NOMO-1 treated with dmso at 0.1 percent for 144 hours (cell line): ENCODE results near the gene TAS2R40.
"Not testable (repeated sequence)": the region's sequence is repeated elsewhere in the genome, so short reads cannot be mapped to it uniquely, and the experiment has no call there.

ENCODE experiments used
- DNase-seq: peaks from one replicate; lab custom pipeline; 2025; ENCODE audit not compliant: unreplicated experiment; lab: John Stamatoyannopoulos, UW

The TAS2R40 gene

DNA sequence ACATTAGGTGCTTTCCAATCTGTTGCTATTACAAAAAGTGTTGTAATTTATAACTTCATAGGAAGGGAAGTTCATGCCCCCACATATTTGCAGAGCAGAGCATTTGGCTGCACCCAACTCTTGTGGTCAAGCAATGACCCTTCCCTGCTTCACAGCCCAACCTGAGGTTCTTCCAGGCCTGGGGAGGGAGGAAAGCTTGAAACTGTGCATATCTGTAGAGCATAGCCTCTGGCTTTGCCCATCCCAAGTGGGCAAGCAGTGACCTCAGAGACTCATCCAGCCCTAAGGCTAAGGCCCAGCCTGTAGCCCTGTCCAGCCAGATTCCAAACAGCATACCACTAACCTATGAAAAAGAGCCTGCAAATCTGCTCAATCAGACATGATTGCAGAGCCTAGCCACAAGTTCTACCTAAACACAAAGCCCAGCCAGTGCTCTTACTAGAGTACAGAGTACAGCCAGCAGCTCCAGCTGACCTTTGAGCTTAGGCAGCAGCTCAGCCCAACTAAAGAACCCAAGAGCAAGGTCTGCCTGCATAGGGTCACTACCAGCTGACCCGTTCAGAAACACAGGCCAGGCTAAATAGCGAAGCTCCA is 27.0 kb downstream of the TAS2R40 start:
- no peak for DNase-seq

DNA sequence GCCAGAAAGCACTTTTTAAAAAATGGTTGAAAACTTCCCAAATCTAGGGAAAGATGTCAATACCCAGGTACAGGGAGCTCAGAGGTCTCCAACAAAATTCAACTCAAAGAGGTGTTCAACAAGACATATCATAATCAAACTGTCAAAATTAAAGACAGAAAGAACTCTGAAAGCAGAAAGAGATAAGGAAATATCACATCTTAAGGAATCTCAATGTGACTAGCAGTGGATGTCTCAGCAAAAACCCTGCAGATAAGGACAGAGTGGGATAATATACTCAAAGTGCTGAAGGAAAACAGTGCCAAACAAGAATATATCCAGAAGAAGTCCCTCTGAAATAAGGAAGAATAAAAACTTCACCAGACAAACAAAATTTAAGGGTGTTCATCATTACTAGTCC is 28.4 kb downstream of the TAS2R40 start:
- DNase-seq = no peak

DNA sequence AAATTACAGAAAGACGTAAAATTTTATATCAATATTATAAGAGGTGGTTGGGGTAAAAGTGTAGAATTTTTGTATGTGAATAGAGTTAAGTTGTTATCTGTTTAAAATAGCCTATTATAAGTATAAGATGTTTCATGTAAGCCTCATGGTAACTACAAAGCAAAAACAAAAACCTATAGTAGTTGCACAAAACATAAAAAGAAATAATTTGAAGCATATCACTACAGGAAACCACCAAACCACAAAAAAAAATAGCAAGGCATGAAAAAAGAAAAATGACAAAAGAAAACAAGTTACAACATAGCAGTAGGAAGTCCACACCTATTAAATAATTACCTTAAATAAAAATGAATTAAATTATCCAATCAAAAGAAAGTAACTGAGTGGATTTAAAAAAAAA is 29.0 kb downstream of the TAS2R40 start:
- no peak for DNase-seq

DNA sequence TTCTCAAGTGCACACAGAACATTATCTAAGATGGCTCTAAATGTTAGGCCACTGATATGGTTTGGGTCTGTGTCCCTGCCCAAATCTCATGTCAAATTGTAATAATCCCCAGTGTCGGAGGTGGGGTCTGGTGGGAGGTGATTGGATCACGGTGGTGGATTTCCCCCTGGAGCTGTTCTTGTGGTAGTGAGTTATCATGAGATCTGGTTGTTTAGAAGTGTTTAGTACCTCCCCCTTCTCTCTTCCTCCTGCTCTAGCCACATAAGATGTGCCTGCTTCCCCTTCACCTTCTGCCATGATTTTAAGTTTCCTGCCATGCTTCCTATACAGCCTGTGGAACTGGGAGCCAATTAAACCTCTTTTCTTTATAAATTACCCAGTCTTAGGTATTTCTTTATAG is 30.2 kb downstream of the TAS2R40 start:
- DNase-seq = no peak

DNA sequence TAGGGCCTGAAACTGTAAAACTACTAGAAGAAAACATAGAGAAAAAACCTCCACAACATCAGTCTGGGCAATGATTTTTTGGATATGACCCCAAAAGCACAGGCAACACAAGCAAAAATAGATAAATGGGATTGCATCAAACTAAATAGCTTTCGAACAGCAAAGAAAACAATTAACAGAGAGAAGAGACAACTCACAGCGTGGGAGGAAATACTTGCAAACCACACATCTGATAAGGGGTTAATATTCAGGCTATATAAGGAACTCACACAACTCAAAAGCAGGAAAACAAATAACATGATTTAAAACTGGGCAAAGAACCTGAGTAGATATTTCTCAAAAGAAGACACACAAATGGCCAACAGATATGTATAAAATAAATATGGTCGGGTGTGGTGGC is 33.7 kb downstream of the TAS2R40 start:
- DNase-seq = no peak

DNA sequence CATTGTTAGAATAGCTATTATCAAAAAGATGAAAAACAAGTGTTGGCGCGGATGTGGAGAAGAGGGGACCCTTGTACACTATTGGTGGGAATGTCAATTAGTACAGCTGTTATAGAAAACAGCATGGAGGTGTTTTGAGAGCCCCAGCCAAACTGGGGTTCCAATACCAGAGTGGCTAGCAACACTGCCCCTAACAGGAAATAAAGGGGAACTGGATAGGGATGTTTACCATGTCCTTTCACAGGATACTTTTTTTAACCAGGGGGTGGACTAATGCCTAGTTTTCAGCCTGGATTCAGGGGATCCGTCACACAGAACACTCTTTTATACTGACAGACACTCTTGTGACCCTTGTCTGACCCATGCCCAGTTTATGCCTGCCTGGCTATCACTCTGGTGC is 34.5 kb downstream of the TAS2R40 start:
- no peak for DNase-seq

DNA sequence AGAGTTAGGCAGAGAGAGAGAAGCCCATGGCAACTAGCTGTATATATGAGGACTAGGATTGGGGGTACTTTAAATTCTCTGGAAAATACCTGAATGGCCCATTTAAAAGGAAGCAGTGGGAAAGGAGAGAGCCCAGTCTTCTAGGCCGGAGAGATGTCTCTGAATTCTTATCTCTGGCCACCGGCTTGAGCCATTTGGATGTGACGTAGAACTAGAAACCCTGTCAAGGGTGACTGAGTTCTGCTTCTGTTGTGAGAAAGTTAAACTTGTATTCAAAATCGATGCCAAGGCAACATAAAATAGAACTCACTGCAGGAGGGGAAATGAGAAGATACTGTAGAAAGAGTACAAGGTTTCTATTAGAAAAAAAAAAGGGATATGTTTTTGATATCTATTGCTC is 35.1 kb downstream of the TAS2R40 start:
- no peak for DNase-seq

DNA sequence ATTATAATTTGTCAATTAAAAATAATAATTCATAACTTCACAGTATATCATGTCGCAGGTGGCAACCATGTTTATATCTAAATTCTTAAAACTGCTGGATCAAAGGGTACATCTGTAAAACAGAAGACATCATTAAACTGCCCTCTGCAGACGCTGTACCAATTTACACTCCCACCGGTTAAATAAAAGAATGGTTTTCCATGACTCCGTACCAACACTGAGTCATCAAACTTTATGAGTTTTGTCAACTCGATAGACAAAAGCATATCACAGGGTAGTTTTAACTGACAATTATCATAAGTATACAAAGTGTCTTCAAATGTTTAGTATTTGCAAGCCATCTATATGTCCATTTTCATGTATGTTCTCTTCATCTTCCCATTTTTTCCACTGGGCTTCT is 35.7 kb downstream of the TAS2R40 start:
- DNase-seq = no peak

DNA sequence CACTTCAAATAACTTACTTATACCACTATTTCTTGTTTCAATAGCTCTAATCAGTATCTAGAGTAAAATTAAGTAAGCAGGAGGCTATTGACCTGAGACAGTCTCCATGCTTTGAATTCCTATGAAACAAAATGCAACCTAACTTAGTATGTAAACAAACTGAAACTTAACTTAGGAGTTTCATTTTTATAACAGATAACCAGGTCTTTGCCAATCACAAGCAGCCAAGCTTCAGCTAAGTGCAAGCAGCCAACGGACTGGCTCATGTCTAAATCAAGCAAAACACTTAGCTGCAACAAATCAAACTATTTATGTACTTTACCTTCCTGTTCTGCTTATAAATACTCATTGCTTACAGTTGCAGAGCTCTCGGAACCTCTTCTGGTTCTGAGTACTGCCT is 37.0 kb downstream of the TAS2R40 start:
- DNase-seq = no peak

DNA sequence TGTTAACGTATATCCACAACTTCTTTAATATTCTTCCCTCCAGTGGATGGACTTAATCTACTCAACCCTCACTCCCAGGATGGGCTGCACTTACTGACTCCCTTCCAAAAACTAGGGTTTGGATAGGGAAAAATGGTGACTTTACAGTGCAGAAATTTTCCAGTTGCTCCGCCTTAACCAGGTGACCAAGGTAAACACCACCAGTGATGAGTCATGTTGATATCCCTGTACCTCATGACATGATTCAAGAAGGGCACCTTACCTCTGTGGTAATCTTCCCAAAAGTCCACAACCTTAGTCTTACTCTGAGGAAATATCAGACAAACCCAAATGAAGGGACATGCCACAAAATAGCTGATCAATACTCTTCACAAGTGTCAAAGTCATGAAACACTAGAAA is 37.9 kb downstream of the TAS2R40 start:
- DNase-seq = no peak

DNA sequence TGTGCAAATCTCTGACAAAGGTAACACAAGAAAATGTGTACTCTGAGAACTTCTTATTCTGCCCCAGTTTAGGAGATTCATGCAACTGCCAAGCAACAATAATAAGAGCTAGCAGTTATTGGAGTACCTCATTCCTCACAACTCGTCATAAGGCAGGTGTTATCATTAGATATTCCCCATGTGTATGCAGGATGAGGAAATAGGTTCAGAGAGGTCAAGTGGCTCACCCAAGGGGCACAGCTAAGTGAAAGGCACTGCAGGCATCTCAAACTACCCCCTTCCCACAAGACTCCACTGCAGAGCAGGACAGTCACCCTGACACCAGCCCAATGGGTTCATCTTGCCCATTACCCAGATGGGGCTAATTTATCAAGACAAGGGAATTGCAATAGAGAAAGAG is 40.1 kb downstream of the TAS2R40 start:
- DNase-seq = no peak

DNA sequence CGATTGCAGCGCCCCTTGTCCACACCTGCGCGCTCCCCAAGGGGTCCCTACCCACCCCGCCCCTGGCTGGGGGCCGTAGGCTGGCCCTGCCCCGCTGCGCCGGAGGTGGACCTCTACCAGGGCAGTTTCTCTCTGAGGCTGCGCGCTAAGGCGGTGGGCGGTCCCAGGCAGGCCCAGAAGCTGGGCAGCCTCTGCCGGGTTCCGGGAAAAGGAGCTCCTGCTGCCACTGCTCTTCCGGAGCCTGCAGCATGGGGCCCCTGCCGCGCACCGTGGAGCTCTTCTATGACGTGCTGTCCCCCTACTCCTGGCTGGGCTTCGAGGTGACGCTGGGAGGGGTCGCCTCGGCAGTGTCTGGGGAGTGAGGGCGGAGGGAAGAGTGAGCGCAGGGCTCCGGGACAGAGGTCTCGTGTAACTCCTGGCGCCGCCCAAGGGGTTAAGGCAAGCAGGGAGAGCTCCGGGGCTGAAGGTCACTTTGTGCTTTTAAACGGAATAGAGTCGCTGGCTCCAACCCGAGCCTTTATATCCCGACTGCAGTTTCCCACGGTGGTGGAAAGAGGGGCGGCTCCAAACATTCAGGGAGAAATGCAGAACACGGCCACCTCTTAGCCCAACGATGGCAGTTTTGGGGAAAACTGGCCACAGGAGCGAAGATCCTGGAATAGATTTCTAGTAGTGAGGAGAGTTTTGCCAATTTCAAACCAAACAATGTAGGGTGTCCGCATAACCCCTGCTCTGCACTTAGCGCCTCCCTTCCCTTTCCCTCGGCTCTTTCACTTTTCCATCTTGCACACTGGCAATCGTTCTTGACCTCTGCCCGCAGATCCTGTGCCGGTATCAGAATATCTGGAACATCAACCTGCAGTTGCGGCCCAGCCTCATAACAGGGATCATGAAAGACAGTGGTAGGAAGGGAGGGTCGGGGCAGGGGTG is 41.7 kb downstream of the TAS2R40 start, which contains the start of gene GSTK1:
Gene GSTK1 (plus strand): TSS at position 176 of the 930 bp plus-strand sequence. CDS start 73 bp downstream, at position 249.
- peak; percentile 26 for DNase-seq

DNA sequence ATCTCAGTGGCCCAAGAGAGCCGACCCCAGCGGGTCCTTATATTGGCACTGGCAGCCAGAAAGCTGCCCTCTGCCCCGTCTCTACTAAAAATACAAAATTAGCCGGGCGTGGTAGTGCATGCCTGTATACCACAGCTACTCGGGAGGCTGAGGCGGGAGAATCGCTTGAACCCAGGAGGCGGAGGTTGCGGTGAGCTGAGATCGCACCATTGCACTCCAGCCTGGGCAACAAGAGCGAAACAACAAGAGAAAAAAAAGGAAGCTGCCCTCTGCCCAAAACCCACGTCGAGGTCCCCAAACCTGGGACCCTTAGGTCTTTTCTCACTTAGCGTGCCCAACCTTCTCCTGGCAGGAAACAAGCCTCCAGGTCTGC is 42.3 kb downstream of the TAS2R40 start:
- not testable (repeated sequence) for DNase-seq

DNA sequence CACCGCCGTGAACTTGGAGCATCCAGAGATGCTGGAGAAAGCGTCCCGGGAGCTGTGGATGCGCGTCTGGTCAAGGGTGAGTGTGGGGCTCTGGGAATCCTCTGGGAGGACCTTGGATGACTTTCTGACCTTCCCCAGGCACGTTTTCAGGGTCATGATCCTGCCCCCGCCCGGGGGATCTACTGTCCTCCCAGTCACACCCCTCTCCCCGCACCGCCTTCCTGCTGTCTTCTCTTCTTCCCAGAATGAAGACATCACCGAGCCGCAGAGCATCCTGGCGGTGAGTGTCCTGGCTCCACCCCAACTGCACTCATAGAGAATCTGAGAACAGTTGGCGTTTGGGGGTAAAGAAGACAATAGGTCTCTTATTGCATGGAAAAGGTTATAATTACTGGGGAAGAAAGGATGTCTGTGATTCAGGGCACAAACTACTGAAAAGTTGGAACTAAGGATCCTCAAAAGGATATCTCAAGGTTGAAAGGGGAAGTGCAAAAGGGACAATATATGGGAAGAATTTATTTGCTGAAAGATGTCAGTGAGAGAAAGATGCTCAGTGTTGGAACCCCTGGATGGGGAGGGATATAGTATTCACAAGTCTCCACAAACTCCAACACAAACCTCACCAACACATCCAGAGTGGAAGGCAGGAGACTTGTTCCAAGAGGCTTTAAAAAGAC is 43.3 kb downstream of the TAS2R40 start:
- no peak for DNase-seq

DNA sequence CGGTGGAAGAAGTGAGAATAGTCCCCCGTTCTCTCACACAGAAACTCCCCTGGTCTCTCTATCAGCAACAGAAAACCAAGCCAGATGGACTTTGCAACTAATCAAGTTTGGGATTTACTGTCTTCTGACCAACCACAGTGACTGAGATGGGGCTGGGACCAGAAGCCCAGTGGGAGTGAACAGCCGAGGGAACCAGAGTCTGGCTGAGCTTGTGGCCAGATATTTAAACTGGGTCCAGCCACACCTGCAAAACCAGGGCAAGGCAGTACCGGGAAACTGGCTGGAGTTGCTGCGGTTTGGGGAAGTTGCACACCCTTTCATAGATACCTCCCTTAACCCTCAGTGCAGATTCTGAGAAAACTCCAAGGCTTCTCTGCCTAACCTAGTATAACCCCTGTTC is 47.4 kb downstream of the TAS2R40 start:
- no peak for DNase-seq

DNA sequence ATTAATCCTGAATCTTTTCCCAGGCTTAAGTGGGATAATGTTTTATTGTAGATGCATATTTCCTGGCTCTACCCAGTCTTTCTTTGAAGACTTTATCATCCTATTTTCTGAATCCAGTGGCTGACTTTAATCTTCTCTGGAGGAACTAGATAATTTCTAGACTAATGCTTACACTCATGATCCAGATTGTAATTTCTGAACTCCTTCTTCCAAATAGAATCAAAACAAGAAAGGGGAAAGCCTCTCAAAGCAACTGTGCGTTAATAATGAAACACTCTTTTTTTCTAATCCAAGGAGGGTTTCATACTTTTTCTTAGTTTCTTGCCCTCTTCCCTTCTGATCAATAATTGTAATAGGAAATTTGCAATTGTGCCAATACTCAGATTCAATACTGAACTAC is 49.4 kb downstream of the TAS2R40 start:
- DNase-seq = no peak
